ENCODE data around the gene GNAT3.

GRCh38 chr7:80432166-80432565 lies 79.7 kb downstream of the GNAT3 start:
- TF ChIP-seq, protein P1, sequence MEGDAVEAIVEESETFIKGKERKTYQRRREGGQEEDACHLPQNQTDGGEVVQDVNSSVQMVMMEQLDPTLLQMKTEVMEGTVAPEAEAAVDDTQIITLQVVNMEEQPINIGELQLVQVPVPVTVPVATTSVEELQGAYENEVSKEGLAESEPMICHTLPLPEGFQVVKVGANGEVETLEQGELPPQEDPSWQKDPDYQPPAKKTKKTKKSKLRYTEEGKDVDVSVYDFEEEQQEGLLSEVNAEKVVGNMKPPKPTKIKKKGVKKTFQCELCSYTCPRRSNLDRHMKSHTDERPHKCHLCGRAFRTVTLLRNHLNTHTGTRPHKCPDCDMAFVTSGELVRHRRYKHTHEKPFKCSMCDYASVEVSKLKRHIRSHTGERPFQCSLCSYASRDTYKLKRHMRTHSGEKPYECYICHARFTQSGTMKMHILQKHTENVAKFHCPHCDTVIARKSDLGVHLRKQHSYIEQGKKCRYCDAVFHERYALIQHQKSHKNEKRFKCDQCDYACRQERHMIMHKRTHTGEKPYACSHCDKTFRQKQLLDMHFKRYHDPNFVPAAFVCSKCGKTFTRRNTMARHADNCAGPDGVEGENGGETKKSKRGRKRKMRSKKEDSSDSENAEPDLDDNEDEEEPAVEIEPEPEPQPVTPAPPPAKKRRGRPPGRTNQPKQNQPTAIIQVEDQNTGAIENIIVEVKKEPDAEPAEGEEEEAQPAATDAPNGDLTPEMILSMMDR (IDR thresholded peaks at IDR 0.05): no peak
- TF ChIP-seq POLR2A (IDR thresholded peaks at IDR 0.05): no peak
